PFSK-1 (cell line): ENCODE measurements around the gene NIFK.

Experiments used
- POLR2AphosphoS5 ChIP-seq: IDR thresholded peaks from 2 replicates; pipeline ENCODE4 v1.6.1; 2012; ENCODE audit warnings: low read depth, mild to moderate bottlenecking, control low read depth, low read length, moderate library complexity
- REST ChIP-seq, 2 experiments: IDR thresholded peaks; 2 replicates each; pipeline versions ENCODE4 v1.6.1 to v1.8.0; 2011 to 2012; ENCODE audit warnings: low read depth in 2 of 2, low read length in 2 of 2, control low read depth in 1 of 2, inconsistent platforms in 1 of 2, mild to moderate bottlenecking in 1 of 2, moderate library complexity in 1 of 2; ENCODE audit not compliant: insufficient read depth in 1 of 2
- SIN3A ChIP-seq: IDR thresholded peaks from 2 replicates; pipeline ENCODE4 v1.6.1; 2012; ENCODE audit warnings: mild to moderate bottlenecking, low read length, moderate library complexity, borderline replicate concordance; ENCODE audit not compliant: insufficient read depth

- no peak for TF ChIP-seq REST (IDR thresholded peaks at IDR 0.05; ENCODE audit: insufficient read depth in 1 of 2, low read depth in 2 of 2, low read length in 2 of 2)
- no peak for TF ChIP-seq POLR2AphosphoS5
- no peak for TF ChIP-seq SIN3A
These were observed 39.7 kb upstream of the NIFK start for GRCh38 chr2:121776361-121776760.
